HG03469 (cell line): ENCODE measurements around the gene TMEM9B.
"Not testable (repeated sequence)": the region's sequence is repeated elsewhere in the genome, so short reads cannot be mapped to it uniquely, and the experiment has no call there.

Experiments
- ATAC-seq: cut with Tn5 transposase; IDR thresholded peaks from one replicate; pipeline ENCODE4 v1.9.1; 2021; ENCODE audit warnings: mild to moderate bottlenecking, moderate library complexity, moderate number of reproducible peaks; ENCODE audit not compliant: unreplicated experiment

Gene TMEM9B

GRCh38 chr11:8979365-8979764 is 15.1 kb upstream of the TMEM9B start:
- ATAC-seq, result not testable (repeated sequence)

- ATAC-seq, result no peak
Measured at GRCh38 chr11:8973121-8973520, 8.9 kb upstream of the TMEM9B start.

- ATAC-seq, result no peak
Measured at GRCh38 chr11:8971924-8972316, 7.7 kb upstream of the TMEM9B start.

GRCh38 chr11:8971196-8971923 is 7.1 kb upstream of the TMEM9B start:
- ATAC-seq, result no peak

GRCh38 chr11:8967184-8967583 is 2.9 kb upstream of the TMEM9B start:
- ATAC-seq, result no peak

- ATAC-seq, result peak; percentile 34
Measured at GRCh38 chr11:8963569-8964323, 496 bp downstream of the TMEM9B start.

- ATAC-seq, result no peak
Measured at GRCh38 chr11:8962841-8963240, 1.4 kb downstream of the TMEM9B start.

- ATAC-seq, result no peak
Measured at GRCh38 chr11:8961401-8961800, 2.8 kb downstream of the TMEM9B start.

- peak; percentile 44 for ATAC-seq
Measured at GRCh38 chr11:8959546-8960166, 4.6 kb downstream of the TMEM9B start.

GRCh38 chr11:8956860-8957259 is 7.4 kb downstream of the TMEM9B start:
- ATAC-seq, result no peak

- no peak for ATAC-seq
Measured at GRCh38 chr11:8948886-8949285, 15.4 kb downstream of the TMEM9B start.

- no peak for ATAC-seq
Measured at GRCh38 chr11:8947230-8947943, 16.9 kb downstream of the TMEM9B start.

- ATAC-seq, result no peak
Measured at GRCh38 chr11:8942518-8943066, 21.6 kb downstream of the TMEM9B start, which contains the start of gene ASCL3. TSS of gene ASCL3 (minus strand) at chr11:8943016. CDS start at chr11:8938161, 4,855 bp downstream.

GRCh38 chr11:8941341-8942103 is 22.7 kb downstream of the TMEM9B start:
- no peak for ATAC-seq

GRCh38 chr11:8937659-8938058 is 26.6 kb downstream of the TMEM9B start:
- no peak for ATAC-seq

- no peak for ATAC-seq
Measured at GRCh38 chr11:8937159-8937558, 27.1 kb downstream of the TMEM9B start.

GRCh38 chr11:8935789-8936188 is 28.5 kb downstream of the TMEM9B start:
- not testable (repeated sequence) for ATAC-seq

- no peak for ATAC-seq
Measured at GRCh38 chr11:8934742-8935488, 29.3 kb downstream of the TMEM9B start.

- ATAC-seq, result no peak
Measured at GRCh38 chr11:8933931-8934330, 30.3 kb downstream of the TMEM9B start.
